ENCODE data around the gene KCNK5.

- TF ChIP-seq CTCF (IDR thresholded peaks at IDR 0.05) (no peak), EP300 (IDR thresholded peaks at IDR 0.05) (no peak), POLR2A (IDR thresholded peaks at IDR 0.05) (no peak), POLR2AphosphoS5 (IDR thresholded peaks at IDR 0.05) (no peak)
Measured at GRCh38 chr6:39170389-39170788, 58.9 kb downstream of the KCNK5 start.

Measured in upper lobe of left lung (tissue), 4 donors.